Measurements from ENCODE around the gene PLEKHM3.

DNA sequence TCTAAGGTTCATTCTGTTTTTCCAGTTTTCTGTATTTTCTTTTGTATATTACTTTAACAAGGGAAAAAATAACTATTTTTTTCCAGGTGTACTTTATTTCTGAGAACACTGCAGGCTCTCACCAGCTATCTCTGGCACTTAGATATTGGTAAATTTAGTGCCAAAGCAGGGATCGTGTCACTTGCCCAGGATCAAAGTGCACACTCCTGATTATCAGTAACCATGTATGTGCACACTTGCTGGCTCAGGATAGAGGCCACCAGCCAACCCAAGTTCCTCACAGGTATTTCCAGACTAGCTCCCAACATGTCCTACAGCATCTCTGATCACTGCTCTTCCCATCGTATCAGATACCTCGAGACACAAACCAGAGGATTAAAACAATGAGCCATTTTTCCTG, 249.9 kb downstream of the PLEKHM3 start:
- TF ChIP-seq, protein P1, sequence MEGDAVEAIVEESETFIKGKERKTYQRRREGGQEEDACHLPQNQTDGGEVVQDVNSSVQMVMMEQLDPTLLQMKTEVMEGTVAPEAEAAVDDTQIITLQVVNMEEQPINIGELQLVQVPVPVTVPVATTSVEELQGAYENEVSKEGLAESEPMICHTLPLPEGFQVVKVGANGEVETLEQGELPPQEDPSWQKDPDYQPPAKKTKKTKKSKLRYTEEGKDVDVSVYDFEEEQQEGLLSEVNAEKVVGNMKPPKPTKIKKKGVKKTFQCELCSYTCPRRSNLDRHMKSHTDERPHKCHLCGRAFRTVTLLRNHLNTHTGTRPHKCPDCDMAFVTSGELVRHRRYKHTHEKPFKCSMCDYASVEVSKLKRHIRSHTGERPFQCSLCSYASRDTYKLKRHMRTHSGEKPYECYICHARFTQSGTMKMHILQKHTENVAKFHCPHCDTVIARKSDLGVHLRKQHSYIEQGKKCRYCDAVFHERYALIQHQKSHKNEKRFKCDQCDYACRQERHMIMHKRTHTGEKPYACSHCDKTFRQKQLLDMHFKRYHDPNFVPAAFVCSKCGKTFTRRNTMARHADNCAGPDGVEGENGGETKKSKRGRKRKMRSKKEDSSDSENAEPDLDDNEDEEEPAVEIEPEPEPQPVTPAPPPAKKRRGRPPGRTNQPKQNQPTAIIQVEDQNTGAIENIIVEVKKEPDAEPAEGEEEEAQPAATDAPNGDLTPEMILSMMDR (IDR thresholded peaks at IDR 0.05 in 4 of 5, conservative IDR thresholded peaks at IDR 0.05 in 1 of 5): no peak
- TF ChIP-seq POLR2A (IDR thresholded peaks at IDR 0.05): no peak

All from gastrocnemius medialis (tissue), 4 donors.